Stimulated activated CD8-positive, alpha-beta memory T cell treated with anti-CD3 and anti-CD28 coated beads, Interleukin-12 subunit alpha, Interleukin-12 subunit beta, amount 100 ng/mL, for 24 hours (primary cell): Measurements from ENCODE around the gene CDKN2B.

ENCODE experiments used
- DNase-seq: peaks from one replicate; pipeline ENCODE4 v3.0.0-alpha.2; 2020; ENCODE audit errors: extremely low read depth

The CDKN2B gene

DNA sequence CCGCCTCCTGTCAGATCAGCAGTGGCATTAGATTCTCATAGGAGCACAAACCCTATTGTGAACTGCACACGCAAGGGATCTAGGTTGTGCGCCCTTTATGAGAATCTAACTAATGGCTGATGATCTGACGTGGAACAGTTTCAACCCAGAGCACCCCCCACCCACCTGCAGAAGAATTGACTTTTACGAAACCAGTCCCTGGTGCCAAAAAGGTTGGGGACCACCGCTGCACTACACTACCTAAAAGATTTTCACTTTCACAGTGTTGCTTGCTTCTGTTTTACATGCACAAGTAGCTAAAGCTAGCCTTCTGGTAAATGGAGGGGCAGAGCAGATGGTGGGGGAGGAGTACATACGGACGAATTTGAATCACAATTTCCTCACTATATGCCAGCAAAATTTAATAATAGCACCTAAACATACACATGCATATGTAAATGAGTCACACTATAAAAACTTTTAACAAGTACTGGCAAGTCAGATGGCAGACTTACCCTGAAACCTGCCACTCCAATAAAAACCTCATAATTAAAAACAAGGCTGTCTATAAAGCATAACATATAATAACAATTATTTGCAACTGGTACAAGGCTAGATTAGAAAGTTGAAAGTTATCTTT lies 24.0 kb upstream of the CDKN2B start:
- no peak for DNase-seq

GRCh38 chr9:22031655-22032411 lies 22.7 kb upstream of the CDKN2B start:
- DNase-seq: no peak

GRCh38 chr9:22030101-22030598 lies 21.0 kb upstream of the CDKN2B start:
- DNase-seq: no peak

GRCh38 chr9:22029231-22029630 lies 20.1 kb upstream of the CDKN2B start:
- no peak for DNase-seq

- DNase-seq: no peak
Observed at GRCh38 chr9:22028394-22028793, 19.3 kb upstream of the CDKN2B start.

DNA sequence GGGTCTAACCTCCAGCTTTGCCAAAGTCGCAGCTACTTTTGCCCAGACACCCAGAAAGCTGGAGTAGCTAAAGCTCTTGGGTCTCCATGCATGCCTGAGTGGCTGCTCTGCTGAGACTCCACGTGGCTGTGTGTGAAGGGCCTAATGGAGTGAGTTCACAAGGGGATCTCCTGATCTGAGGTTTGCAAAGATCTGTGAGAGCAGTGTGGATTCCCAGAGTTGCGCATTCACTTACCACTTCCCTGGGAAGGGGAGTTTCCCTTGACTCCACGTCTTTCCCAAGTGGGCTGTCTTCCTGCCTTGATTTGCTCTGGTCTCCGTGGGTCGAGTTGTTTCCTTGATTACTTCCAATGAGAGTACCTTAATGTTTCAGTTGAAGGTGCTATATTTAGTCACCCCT lies 17.6 kb upstream of the CDKN2B start:
- DNase-seq: no peak

DNA sequence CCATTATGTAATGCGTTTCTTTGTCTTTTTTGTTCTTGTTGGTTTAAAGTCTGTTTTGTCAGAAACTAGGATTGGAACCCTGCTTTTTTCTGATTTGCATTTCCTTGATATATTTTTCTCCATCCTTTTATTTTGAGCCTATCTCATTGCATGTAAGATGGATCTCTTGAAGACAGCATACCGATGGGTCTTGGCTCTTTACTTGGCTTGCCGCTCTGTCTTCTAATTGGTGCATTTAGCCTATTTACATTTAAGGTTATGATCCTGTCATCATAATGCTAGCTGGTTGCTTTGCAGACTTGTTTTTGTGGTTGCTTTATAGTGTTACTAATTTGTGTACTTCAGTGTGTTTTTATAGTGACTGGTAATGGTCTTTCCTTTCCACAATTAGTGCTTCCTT lies 13.3 kb upstream of the CDKN2B start:
- no peak for DNase-seq

GRCh38 chr9:22010866-22011625 lies 1.9 kb upstream of the CDKN2B start:
- no peak for DNase-seq

GRCh38 chr9:22009506-22009867 lies 382 bp upstream of the CDKN2B start:
- no peak for DNase-seq

DNA sequence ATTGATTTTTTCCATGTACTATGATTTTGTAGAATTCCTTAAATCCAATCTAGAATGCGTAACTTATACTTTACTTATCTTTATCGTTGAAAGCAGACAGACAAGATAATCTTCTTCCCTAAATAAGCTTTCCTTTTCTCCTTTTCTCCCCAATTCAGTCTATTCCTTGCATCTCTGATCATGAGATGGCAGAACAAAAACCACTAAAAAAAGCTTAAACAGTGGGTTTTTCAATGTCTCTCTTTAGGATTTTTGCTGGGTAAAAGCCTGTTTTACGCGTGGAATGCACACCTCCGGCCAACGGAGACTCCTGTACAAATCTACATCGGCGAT lies 755 bp downstream of the CDKN2B start:
- DNase-seq: no peak

DNA sequence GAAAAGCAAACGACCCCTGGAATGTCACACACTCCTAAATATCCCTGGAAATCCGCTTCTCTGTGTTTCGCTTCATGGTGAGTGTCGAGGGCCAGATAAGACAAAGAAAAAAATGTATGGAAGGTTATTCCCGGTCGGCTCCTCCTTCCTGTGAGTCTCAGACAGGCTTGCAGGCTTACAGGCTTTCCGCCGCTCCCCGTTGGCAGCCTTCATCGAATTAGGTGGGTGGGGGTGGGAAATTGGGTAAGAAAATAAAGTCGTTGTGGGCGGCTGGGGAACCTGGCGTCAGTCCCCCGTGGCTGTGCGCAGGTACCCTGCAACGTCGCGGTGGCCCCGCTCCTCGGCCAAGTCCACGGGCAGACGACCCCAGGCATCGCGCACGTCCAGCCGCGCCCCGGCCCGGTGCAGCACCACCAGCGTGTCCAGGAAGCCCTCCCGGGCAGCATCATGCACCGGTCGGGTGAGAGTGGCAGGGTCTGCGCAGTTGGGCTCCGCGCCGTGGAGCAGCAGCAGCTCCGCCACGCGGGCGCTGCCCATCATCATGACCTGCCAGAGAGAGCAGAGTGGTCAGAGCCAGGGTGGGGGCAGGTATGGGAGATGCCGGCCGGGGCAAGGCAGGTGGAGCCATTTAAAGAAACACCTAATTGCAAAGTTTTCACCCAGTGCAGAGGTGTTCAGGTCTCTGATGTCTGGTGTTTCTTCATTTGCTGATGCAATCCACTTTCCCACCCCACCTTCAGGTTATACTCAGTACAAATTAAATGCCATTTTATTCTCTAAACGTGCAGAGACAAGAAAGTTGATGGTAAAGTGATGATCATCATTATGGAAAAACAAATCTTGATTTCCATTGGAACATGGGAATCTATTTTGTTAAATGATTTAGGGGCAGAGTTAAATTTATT lies 3.2 kb downstream of the CDKN2B start:
- DNase-seq: no peak

- no peak for DNase-seq
Observed at GRCh38 chr9:22005021-22005701, 3.9 kb downstream of the CDKN2B start.

GRCh38 chr9:22002038-22002437 lies 7.1 kb downstream of the CDKN2B start:
- no peak for DNase-seq

DNA sequence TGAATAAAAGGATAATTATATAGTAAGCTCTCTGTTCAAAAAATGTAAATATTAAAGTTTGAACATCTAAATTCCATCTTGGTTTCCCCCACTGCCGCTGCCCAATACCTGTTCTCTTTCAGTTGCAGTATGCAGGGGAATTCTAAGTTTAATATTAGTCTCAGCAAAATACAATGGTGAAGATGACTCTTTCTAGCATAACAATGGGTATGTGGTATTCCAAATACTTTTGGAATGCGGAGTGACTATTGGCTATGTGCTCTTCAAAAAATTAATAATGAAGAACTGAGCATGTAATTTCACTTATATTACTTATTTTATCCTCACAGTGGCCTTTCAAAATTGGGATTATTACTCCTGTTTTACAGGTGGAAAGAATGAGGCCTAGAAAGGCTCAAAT lies 11.1 kb downstream of the CDKN2B start:
- no peak for DNase-seq

DNA sequence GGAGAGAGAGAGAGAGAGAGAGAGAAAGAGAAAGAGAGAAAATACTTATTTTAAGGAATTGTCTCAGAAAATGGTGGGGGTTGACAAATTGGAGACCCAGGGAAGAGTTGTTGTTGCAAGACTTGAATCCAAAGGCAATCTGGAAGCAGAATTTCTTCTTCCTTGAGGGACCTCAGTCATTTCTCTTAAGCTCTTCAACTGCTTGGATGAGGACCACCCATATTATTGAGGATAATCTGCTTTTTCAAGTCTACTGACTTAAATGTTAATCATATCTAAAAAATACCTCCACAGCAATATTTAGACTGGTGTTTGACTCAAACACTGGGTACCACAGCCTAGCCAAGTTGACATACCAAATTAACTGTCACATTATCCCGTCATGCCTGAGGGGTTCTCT lies 11.6 kb downstream of the CDKN2B start:
- DNase-seq: no peak

- DNase-seq: no peak
Observed at GRCh38 chr9:21996858-21997257, 12.2 kb downstream of the CDKN2B start.

DNA sequence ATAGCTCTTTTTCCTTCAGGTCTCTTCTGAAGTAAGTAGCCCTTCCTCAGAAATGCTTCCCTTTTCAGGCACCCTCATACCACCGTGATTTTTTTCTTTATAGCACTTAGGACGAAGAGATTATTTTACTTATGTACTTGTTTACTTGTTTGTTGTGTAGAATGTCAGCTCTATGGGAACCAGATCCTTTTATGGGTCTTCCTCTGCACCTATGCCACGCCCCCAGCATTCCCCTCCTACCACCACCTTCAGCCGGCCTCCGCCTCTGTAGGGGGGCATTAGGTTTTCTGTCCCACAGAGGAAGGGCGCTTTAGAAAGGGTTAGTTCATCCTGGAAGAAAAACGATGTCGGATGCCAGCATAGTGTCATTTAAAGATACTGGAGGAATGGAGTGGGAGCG lies 12.7 kb downstream of the CDKN2B start:
- DNase-seq: no peak

- no peak for DNase-seq
Observed at GRCh38 chr9:21995666-21996398, 13.3 kb downstream of the CDKN2B start.

- no peak for DNase-seq
Observed at GRCh38 chr9:21995006-21995665, 14.0 kb downstream of the CDKN2B start.

DNA sequence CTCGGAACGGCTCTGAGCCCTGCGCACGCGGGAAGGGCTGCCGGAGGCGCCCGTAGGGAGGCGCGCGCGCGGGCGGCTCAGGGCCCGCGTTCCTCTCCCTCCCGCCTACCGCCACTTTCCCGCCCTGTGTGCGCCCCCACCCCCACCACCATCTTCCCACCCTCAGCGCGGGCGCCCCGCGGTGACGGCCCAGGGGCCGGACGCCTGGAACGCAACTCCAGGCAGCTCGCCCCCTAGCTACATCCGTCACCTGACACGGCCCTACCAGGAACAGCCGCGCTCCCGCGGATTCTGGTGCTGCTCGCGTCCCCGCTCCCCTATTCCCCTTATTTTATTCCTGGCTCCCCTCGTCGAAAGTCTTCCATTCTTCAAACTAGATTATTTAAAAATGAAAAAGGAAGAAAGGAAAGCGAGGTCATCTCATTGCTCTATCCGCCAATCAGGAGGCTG lies 14.5 kb downstream of the CDKN2B start, which contains the start of gene CDKN2B-AS1:
CDKN2B-AS1 (plus strand) TSS at position 236 of the 450 bp plus-strand sequence.
- DNase-seq: no peak
